Measurements from ENCODE around the gene HEG1. TPM values are rescaled to one million over a fixed set of nuclear protein-coding genes. Genes with fewer than 3 reads are reported as not detected.

The HEG1 gene
- total RNA-seq, 1 donor from 2014 or later = 14.4 TPM

- H3K4me3 Mint-ChIP-seq = peak overlapping the region; percentile 24
- peaks cover 35% of the 10 kb centered on the region for H3K4me1 Mint-ChIP-seq
- peaks cover 65% of the 10 kb centered on the region for H3K27me3 Mint-ChIP-seq (ENCODE audit: low read depth)
- no peaks in the 10 kb centered on the region for H3K36me3 Mint-ChIP-seq
- DNase-seq (ENCODE audit: low spot score in 2 of 2, unreplicated experiment in 2 of 2) = no peak
- H3K9me3 Mint-ChIP-seq = no peaks in the 10 kb centered on the region
- peak overlapping the region; percentile 6 for H3K27ac Mint-ChIP-seq
- TF ChIP-seq CTCF (IDR thresholded peaks at IDR 0.05; ENCODE audit: unreplicated experiment) = no peak
These were observed 3.0 kb downstream of the HEG1 start for GRCh38 chr3:125052624-125053303.

- no peak for DNase-seq (ENCODE audit: low spot score in 2 of 2, unreplicated experiment in 2 of 2)
- H3K9me3 Mint-ChIP-seq = no peaks in the 10 kb centered on the region
- peak overlapping the region; percentile 6 for H3K27ac Mint-ChIP-seq
- H3K36me3 Mint-ChIP-seq = no peaks in the 10 kb centered on the region
- TF ChIP-seq CTCF (IDR thresholded peaks at IDR 0.05; ENCODE audit: unreplicated experiment) = no peak
- peak overlapping the region; percentile 24 for H3K4me3 Mint-ChIP-seq
- peaks cover 35% of the 10 kb centered on the region for H3K4me1 Mint-ChIP-seq
- peaks cover 62% of the 10 kb centered on the region for H3K27me3 Mint-ChIP-seq (ENCODE audit: low read depth)
These were observed 3.8 kb downstream of the HEG1 start for GRCh38 chr3:125051715-125052581.

- Mint-ChIP-seq H3K9me3 (no peaks in the 10 kb centered on the region), H3K36me3 (no peaks in the 10 kb centered on the region), H3K27me3 (ENCODE audit: low read depth) (peaks cover 54% of the 10 kb centered on the region), H3K27ac (no peak overlapping the region), H3K4me3 (no peak overlapping the region), H3K4me1 (peaks cover 29% of the 10 kb centered on the region)
- no peak for DNase-seq (ENCODE audit: low spot score in 2 of 2, unreplicated experiment in 2 of 2)
- no peak for TF ChIP-seq CTCF (IDR thresholded peaks at IDR 0.05; ENCODE audit: unreplicated experiment)
These were observed 4.6 kb downstream of the HEG1 start for GRCh38 chr3:125051205-125051604.

GRCh38 chr3:125050488-125051090 is 5.2 kb downstream of the HEG1 start:
- no peak for DNase-seq (ENCODE audit: low spot score in 2 of 2, unreplicated experiment in 2 of 2)
- TF ChIP-seq CTCF (IDR thresholded peaks at IDR 0.05; ENCODE audit: unreplicated experiment) = no peak
- Mint-ChIP-seq H3K27ac (no peak overlapping the region), H3K4me3 (no peak overlapping the region), H3K36me3 (no peaks in the 10 kb centered on the region), H3K4me1 (peaks cover 29% of the 10 kb centered on the region), H3K27me3 (ENCODE audit: low read depth) (peaks cover 53% of the 10 kb centered on the region), H3K9me3 (no peaks in the 10 kb centered on the region)

GRCh38 chr3:125048282-125048681 is 7.5 kb downstream of the HEG1 start:
- DNase-seq (ENCODE audit: low spot score in 2 of 2, unreplicated experiment in 2 of 2) = no peak
- Mint-ChIP-seq H3K27me3 (ENCODE audit: low read depth) (peaks cover 34% of the 10 kb centered on the region), H3K27ac (no peak overlapping the region), H3K4me3 (no peak overlapping the region), H3K4me1 (peaks cover 20% of the 10 kb centered on the region), H3K9me3 (no peaks in the 10 kb centered on the region), H3K36me3 (no peaks in the 10 kb centered on the region)
- no peak for TF ChIP-seq CTCF (IDR thresholded peaks at IDR 0.05; ENCODE audit: unreplicated experiment)
